NCI-H510A (cell line): Measurements from ENCODE around the gene ZBTB7C.

Experiments used
- DNase-seq: peaks from one replicate; lab custom pipeline; 2025; lab: John Stamatoyannopoulos, UW

ZBTB7C gene

GRCh38 chr18:48138660-48139430 is 270.3 kb downstream of the ZBTB7C start:
- no peak for DNase-seq

- DNase-seq, result no peak
Measured at GRCh38 chr18:48138210-48138609, 271.0 kb downstream of the ZBTB7C start.

- no peak for DNase-seq
Measured at GRCh38 chr18:48137374-48138081, 271.7 kb downstream of the ZBTB7C start.

- no peak for DNase-seq
Measured at GRCh38 chr18:48136827-48137373, 272.3 kb downstream of the ZBTB7C start.

GRCh38 chr18:48136051-48136826 is 272.9 kb downstream of the ZBTB7C start:
- DNase-seq, result no peak

- DNase-seq, result no peak
Measured at GRCh38 chr18:48135436-48135966, 273.7 kb downstream of the ZBTB7C start.

GRCh38 chr18:48134609-48135008 is 274.6 kb downstream of the ZBTB7C start:
- no peak for DNase-seq

GRCh38 chr18:48133671-48134251 is 275.4 kb downstream of the ZBTB7C start:
- peak; percentile 63 for DNase-seq

GRCh38 chr18:48132797-48133655 is 276.2 kb downstream of the ZBTB7C start:
- no peak for DNase-seq

GRCh38 chr18:48131042-48131441 is 278.1 kb downstream of the ZBTB7C start:
- DNase-seq, result no peak

- no peak for DNase-seq
Measured at GRCh38 chr18:48129621-48130082, 279.5 kb downstream of the ZBTB7C start.

- DNase-seq, result no peak
Measured at GRCh38 chr18:48127606-48128005, 281.6 kb downstream of the ZBTB7C start.

GRCh38 chr18:48126240-48126639 is 282.9 kb downstream of the ZBTB7C start:
- DNase-seq, result no peak

GRCh38 chr18:48125724-48126123 is 283.5 kb downstream of the ZBTB7C start:
- DNase-seq, result no peak

- DNase-seq, result no peak
Measured at GRCh38 chr18:48124857-48125626, 284.1 kb downstream of the ZBTB7C start.

- DNase-seq, result no peak
Measured at GRCh38 chr18:48123941-48124340, 285.2 kb downstream of the ZBTB7C start.

- no peak for DNase-seq
Measured at GRCh38 chr18:48123324-48123723, 285.9 kb downstream of the ZBTB7C start.

GRCh38 chr18:48122816-48123215 is 286.4 kb downstream of the ZBTB7C start:
- no peak for DNase-seq

GRCh38 chr18:48122376-48122775 is 286.8 kb downstream of the ZBTB7C start:
- DNase-seq, result no peak

GRCh38 chr18:48121752-48122151 is 287.4 kb downstream of the ZBTB7C start:
- no peak for DNase-seq
